Upper lobe of left lung (tissue), 6 donors: Measurements from ENCODE around the gene HNRNPA3. TPM values are rescaled to one million over a fixed set of nuclear protein-coding genes. Genes with fewer than 3 reads are reported as not detected.
A peak's percentile ranks its signal among the peaks of the same experiment; 100 is the strongest.
"Not testable (repeated sequence)": the region's sequence is repeated elsewhere in the genome, so short reads cannot be mapped to it uniquely, and the experiment has no call there.

Source experiments
- ATAC-seq, 2 donors: fragments of 200-7000 bp; cut with Tn5 transposase; one replicate each; pipeline ENCODE4 v1.9.1; 2022; ENCODE audit warnings: mild to moderate bottlenecking in 2 of 2, moderate library complexity in 2 of 2; ENCODE audit not compliant: low FRiP score in 2 of 2
- DNase-seq, 2 donors: peaks; one replicate each; pipeline ENCODE4 v3.0.0-alpha.2; 2019 to 2020
- H3K27ac ChIP-seq, 4 donors: fragments of 200-600 bp; sonication (generic); one replicate each; pipeline ENCODE4 v1.5.1; 2016 to 2019
- H3K27me3 ChIP-seq, 4 donors: fragments of 200-600 bp; sonication (generic); one replicate each; pipeline ENCODE4 v1.5.1; 2017 to 2019
- H3K36me3 ChIP-seq, 4 donors: fragments of 200-600 bp; sonication (generic); one replicate each; pipeline ENCODE4 v1.5.1; 2016 to 2019
- H3K4me1 ChIP-seq, 4 donors: fragments of 200-600 bp; sonication (generic); one replicate each; pipeline ENCODE4 v1.5.1; 2018 to 2019
- H3K4me3 ChIP-seq, 4 donors: fragments of 200-600 bp; sonication (generic); one replicate each; pipeline ENCODE4 v1.5.1; 2017 to 2019; ENCODE audit warnings: mild to moderate bottlenecking in 2 of 4, moderate library complexity in 1 of 4
- H3K9me3 ChIP-seq, 4 donors: fragments of 200-600 bp; sonication (generic); one replicate each; pipeline ENCODE4 v1.5.1; 2018 to 2019
- EP300 ChIP-seq, 4 donors: sonication (generic); formaldehyde crosslinking; IDR thresholded peaks; one replicate each; pipeline ENCODE4 v1.5.1; 2017; ENCODE audit warnings: antibody characterized with exemption in 4 of 4, control low read depth in 2 of 4
- POLR2A ChIP-seq, 4 donors: fragments of 450-650 bp; IDR thresholded peaks; one replicate each; pipeline ENCODE4 v1.5.1; 2016 to 2017; ENCODE audit warnings: antibody characterized with exemption in 4 of 4, mild to moderate bottlenecking in 2 of 4
- POLR2AphosphoS5 ChIP-seq, 2 donors: sonication (generic); formaldehyde crosslinking; IDR thresholded peaks; one replicate each; pipeline ENCODE4 v1.5.1; 2017; ENCODE audit warnings: antibody characterized with exemption in 2 of 2
- WGBS, 2 donors: methylation state at CpG; one replicate each; pipeline ENCODE4 v1.1.5; 2017 to 2018; 5-methylcytosine and 5-hydroxymethylcytosine counted together
- total RNA-seq, 6 donors: library from RNA; depleted of rRNA in 4 of 6; stranded (reverse); fragments of >200 nt in 4 of 6; gene quantifications; one replicate each; pipeline versions ENCODE4 v1.1.0 to v1.2.1, GENCODE V29; 2016 to 2021
- TF ChIP-seq, protein P1 (sequence below), 6 experiments: fragments of 450-650 bp in 4 of 6; fragments of 200-600 bp in 2 of 6; sonication (generic) in 2 of 6; IDR thresholded peaks; one replicate each; pipeline ENCODE4 v1.5.1; 2016 to 2019; ENCODE audit warnings: antibody characterized with exemption in 6 of 6
- donor health status: DM: no; HTN: no; CAD: no; lungs with moderate emphysema.
- donor health status: DM: no; HTN: yes; CAD: no; lungs with severe emphysema.

Gene HNRNPA3
- total RNA-seq, 6 donors from 2014 or later, result 53.2 to 146 (median 89.0) TPM

DNA sequence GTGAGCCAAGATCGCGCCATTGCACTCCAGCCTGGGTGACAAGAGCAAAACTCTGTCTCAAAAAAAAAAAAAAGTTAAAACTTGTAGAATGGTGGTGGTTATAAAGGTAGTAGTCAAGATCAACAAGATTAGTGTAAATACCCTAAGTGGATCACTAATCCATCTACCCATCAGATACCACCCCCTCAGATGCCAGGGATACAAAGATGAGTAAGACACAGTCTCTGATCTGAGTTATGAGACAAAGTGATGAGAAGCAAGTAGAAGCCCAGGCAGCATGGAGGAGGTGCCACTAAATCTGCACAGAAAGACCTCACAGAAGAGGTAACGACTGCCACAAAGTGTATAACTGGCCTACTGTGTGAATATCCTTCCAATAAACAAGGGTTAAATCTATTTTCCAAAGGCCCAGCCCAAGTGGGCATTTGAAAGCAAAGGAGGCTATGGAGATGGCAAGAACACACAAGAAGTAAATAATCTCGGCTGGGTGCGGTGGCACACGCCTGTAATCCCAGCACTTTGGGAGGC lies 31.7 kb downstream of the HNRNPA3 start:
- TF ChIP-seq POLR2A (IDR thresholded peaks at IDR 0.05), result no peak
- no peak for TF ChIP-seq EP300 (IDR thresholded peaks at IDR 0.05)
- TF ChIP-seq, protein P1, sequence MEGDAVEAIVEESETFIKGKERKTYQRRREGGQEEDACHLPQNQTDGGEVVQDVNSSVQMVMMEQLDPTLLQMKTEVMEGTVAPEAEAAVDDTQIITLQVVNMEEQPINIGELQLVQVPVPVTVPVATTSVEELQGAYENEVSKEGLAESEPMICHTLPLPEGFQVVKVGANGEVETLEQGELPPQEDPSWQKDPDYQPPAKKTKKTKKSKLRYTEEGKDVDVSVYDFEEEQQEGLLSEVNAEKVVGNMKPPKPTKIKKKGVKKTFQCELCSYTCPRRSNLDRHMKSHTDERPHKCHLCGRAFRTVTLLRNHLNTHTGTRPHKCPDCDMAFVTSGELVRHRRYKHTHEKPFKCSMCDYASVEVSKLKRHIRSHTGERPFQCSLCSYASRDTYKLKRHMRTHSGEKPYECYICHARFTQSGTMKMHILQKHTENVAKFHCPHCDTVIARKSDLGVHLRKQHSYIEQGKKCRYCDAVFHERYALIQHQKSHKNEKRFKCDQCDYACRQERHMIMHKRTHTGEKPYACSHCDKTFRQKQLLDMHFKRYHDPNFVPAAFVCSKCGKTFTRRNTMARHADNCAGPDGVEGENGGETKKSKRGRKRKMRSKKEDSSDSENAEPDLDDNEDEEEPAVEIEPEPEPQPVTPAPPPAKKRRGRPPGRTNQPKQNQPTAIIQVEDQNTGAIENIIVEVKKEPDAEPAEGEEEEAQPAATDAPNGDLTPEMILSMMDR (IDR thresholded peaks at IDR 0.05), result no peak
- TF ChIP-seq POLR2AphosphoS5 (IDR thresholded peaks at IDR 0.05), result no peak
- 97 to 99% methylated on average over 6 of the region's 6 CpGs for WGBS, 2 donors
- H3K9me3 ChIP-seq, result no peaks in the 10 kb centered on the region
- H3K27ac ChIP-seq, result peak overlapping the region in 3 of 4 donors; percentile 21 to 92 (median 86)
- H3K36me3 ChIP-seq, result no peaks in the 10 kb centered on the region
- DNase-seq (no peak), ATAC-seq (no peak)
- H3K4me3 ChIP-seq, result no peak overlapping the region
- H3K27me3 ChIP-seq, result no peaks in the 10 kb centered on the region
- peaks cover 82 to 98% (median 88%) of the 10 kb centered on the region in 4 donors for H3K4me1 ChIP-seq

DNA sequence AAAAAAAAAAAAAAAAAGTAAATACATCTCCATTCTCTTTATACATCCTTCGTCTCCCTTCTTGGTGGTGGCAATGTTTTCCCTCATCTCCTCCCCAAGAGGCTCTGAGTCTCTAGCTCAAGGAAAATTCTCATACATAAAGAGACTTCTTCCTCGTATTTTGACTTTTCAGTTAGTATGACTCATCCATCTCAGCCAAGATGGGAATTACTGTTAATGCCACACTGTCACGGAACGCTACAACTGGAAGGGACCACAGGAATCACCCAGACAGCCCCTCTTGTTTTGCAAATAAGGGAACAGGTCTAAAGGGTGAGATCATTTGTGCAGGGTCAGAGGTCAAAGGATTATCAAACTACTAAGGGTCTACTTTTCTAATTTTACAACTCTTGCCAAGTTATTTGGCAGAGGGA lies 32.4 kb downstream of the HNRNPA3 start:
- peak in 1 of 2 donors; percentile 45 for ATAC-seq
- H3K27me3 ChIP-seq, result no peaks in the 10 kb centered on the region
- H3K4me1 ChIP-seq, result peaks cover 77 to 97% (median 86%) of the 10 kb centered on the region in 4 donors

DNA sequence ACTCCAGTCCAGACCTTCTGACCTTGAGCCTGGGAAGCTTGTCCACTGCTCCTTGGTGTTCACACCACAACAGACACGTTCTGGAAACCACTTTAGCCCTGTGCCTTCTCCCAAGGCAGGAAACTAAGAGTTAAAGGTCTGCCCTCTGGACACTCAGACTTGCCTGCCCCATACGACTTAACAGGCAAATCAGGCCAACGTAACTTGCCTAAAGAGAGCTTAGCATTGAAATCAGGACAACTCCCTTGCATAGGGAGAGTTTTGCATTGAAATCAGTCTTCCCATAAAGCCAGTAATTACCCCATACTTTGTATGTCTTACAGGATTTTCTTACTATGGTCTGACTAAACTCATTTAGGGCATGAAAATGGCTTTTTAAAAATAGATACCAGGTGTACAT lies 33.4 kb downstream of the HNRNPA3 start:
- DNase-seq, result no peak
- no peaks in the 10 kb centered on the region for H3K9me3 ChIP-seq
- no peak for TF ChIP-seq POLR2AphosphoS5 (IDR thresholded peaks at IDR 0.05)
- TF ChIP-seq, protein P1 (IDR thresholded peaks at IDR 0.05), result no peak
- TF ChIP-seq EP300 (IDR thresholded peaks at IDR 0.05), result no peak
- no peak for TF ChIP-seq POLR2A (IDR thresholded peaks at IDR 0.05)
- H3K4me3 ChIP-seq, result no peak overlapping the region
- 52 to 59% methylated on average over 3 of the region's 3 CpGs for WGBS, 2 donors
- H3K27me3 ChIP-seq, result no peaks in the 10 kb centered on the region
- H3K36me3 ChIP-seq, result no peaks in the 10 kb centered on the region
- ATAC-seq, result no peak
- peak overlapping the region; percentile 18 to 92 (median 66) for H3K27ac ChIP-seq
- H3K4me1 ChIP-seq, result peaks cover 74 to 97% (median 85%) of the 10 kb centered on the region in 4 donors

More for the DNA sequence above, 32.4 kb downstream of the HNRNPA3 start:
- Histone ChIP-seq H3K36me3 (no peaks in the 10 kb centered on the region), H3K27ac (peak overlapping the region; percentile 18 to 92 (median 66)), H3K4me3 (no peak overlapping the region), H3K9me3 (no peaks in the 10 kb centered on the region)
- no peak for DNase-seq
- TF ChIP-seq EP300 (IDR thresholded peaks at IDR 0.05), result no peak
- no peak for TF ChIP-seq POLR2AphosphoS5 (IDR thresholded peaks at IDR 0.05)
- TF ChIP-seq, protein P1 (IDR thresholded peaks at IDR 0.05), result no peak
- TF ChIP-seq POLR2A (IDR thresholded peaks at IDR 0.05), result no peak
- 50 to 60% methylated on average over 4 of the region's 4 CpGs for whole genome bisulfite sequencing, 2 donors

DNA sequence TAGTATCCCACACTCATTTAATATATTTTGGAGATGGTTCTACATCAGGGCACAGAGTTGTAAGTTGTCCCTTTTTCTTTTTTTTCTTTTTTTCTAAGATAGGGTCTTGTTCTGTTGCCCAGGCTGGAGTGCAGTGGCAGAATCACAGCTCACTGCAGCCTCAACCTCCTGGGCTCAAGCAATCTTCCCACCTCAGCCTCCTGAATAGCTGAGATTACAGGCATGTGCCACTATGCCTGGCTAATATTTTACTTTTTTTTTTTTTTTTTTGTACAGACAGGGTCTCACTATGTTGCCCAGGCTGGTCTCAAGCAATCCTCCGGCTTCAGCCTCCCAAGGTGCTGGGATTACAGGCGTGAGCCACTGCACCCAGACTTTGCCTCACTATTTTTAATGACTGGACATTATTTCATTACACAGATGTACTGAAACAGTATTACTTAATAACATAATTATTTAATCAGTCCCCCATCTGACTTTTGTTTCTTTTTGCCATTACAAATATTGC lies 34.0 kb downstream of the HNRNPA3 start:
- 91 to 96% methylated on average over 2 of the region's 2 CpGs for WGBS, 2 donors
- H3K4me3 ChIP-seq, H3K36me3 ChIP-seq, H3K9me3 ChIP-seq, ATAC-seq, H3K27me3 ChIP-seq, DNase-seq: not testable (repeated sequence)
- Histone ChIP-seq H3K27ac (peak overlapping the region in 2 of 4 donors; percentile 86 to 92), H3K4me1 (peaks cover 74 to 97% (median 85%) of the 10 kb centered on the region in 4 donors)

DNA sequence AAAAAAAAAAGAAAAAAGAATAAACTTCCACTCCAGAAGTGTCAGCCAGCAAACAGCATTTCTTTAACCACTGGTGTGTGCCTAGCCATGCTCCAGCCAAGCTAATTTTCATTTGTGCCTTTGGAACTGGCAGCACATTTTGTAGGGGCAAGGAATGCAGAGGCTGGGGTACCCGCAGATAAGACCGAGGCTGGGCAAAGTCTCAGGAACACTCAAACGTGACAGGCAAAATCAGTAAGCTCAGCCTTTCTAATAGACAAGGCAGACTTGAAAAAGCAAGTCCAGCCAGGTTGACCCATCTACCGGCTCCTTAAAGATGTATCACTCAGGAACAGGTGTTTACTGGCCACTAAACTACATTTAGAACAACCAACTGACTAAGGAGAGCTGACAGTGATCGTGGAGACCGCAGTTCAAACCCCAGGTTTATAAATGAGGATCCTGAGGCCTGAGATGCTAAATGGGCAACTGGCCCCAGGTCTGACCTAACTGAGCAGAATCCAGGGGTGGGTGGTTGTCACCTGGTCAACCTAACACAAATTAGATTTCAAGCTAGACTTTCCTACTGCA lies 35.2 kb downstream of the HNRNPA3 start:
- TF ChIP-seq EP300 (IDR thresholded peaks at IDR 0.05) (no peak), POLR2AphosphoS5 (IDR thresholded peaks at IDR 0.05) (no peak), POLR2A (IDR thresholded peaks at IDR 0.05) (no peak)
- TF ChIP-seq, protein P1 (IDR thresholded peaks at IDR 0.05), result no peak
- no peak for DNase-seq
- Histone ChIP-seq H3K27ac (peak overlapping the region in 1 of 4 donors; percentile 17), H3K9me3 (no peaks in the 10 kb centered on the region), H3K4me1 (peaks cover 73 to 97% (median 85%) of the 10 kb centered on the region in 4 donors), H3K4me3 (no peak overlapping the region), H3K36me3 (no peaks in the 10 kb centered on the region), H3K27me3 (no peaks in the 10 kb centered on the region)
- no peak for ATAC-seq
- WGBS, 2 donors, result 88 to 100% methylated on average over 5 to 6 of the region's 6 CpGs
